Caki2 (cell line): ENCODE results near the gene DNAI2. TPM values are rescaled to one million over a fixed set of nuclear protein-coding genes. Genes with fewer than 3 reads are reported as not detected.

ENCODE experiments used
- DNase-seq: peaks from one replicate; pipeline ENCODE4 v3.0.0-alpha.2; 2015; ENCODE audit warnings: low read depth
- in situ Hi-C: cut with HindIII; loops from 2 replicates; pipeline ENCODE4 v1.10.0; 2016; ENCODE audit warnings: low sequenced_read_pairs, low pct_unique_long_range_greater_than_20kb, mixed read lengths
- total RNA-seq: library from RNA; depleted of rRNA; stranded (reverse); fragments of >200 nt; shearing (Covaris generic); gene quantifications from 2 replicates; pipeline ENCODE4 v1.2.3, GENCODE V29; 2014; ENCODE audit warnings: low replicate concordance

Gene DNAI2
- total RNA-seq, 1 experiment from 2014 or later = not detected

DNA sequence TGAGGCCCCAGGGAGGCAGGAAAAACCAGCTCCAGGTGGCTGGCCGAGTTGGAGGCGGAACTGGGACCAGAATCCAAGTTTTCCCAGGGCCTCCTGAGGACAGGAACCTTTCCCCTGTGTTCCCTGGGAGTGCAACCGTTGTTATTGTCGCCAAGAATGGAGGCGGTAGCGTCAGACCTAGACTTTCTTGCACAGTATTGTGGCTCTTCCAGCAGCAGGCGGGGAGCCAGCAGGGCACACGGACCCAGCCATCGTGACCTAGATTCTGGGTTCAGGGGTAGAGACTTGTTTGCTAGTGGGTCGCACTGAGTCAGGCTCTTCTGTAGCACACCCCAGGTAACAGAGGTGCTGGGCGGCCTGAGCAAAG is 51.3 kb downstream of the DNAI2 start:
- in situ Hi-C loops = no loop called here
- no peak for DNase-seq

- in situ Hi-C loops = no loop called here
- DNase-seq = no peak
These were observed 51.8 kb downstream of the DNAI2 start, which contains the start of gene KIF19 for GRCh38 chr17:74325743-74326379. Gene KIF19, plus strand, starts transcription at chr17:74326226. Its CDS starts 124 bp downstream, at chr17:74326350.

GRCh38 chr17:74326506-74326905 is 52.5 kb downstream of the DNAI2 start:
- no peak for DNase-seq
- in situ Hi-C loops = no loop called here

GRCh38 chr17:74328487-74328886 is 54.5 kb downstream of the DNAI2 start:
- DNase-seq = no peak
- in situ Hi-C loops = no loop called here

DNA sequence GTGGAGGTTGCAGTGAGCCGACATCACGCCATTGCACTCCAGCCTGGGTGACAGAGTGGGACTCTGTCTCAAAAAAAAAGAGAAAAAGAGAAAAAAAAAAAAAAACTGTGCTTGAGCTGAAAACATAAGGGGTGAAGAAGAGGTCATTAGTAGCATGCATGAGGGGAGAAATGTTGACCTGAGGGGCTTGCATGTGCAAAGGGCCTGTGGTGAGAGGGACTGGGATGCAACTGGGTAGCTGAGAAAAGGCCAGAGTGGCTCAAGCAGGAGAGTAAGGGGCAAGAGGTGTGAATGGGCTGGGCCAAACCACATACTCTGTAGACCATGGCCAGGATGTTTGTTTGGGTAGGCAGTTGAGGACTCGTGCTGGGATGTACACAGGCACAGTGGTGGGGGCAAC is 55.3 kb downstream of the DNAI2 start:
- in situ Hi-C loops = no loop called here
- DNase-seq = no peak

GRCh38 chr17:74330446-74330845 is 56.4 kb downstream of the DNAI2 start:
- no peak for DNase-seq
- in situ Hi-C loops = no loop called here

DNA sequence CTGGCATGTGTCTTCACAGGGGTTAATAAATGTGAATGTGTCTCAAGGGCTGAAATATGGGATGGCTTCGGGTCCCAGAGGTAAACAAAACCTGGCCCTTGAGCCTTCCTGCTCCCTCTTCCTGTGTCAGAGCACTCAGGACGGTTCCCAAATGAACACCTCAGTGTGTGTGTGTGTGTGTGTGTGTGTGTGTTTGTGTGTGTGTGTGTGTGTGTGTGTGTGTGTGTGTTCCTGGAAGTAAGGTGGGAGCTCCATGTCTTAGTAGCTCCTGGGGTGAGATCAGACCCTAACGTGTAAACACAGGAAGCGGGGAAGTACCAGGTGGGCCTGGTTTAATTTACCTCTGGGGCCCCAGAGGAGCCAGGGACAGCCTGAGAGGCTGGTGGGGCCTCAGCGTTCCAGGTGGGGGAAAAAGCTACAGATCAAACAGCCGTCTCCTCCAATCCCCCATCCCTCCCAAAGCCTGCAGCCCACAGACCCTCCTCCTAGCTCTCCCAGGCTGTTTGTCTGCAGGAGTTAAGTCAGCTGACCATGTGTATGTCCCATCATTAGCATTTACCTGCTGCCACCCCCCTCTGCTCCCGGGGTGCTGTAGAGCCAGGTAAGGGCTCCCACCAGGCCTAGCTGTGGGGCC is 58.1 kb downstream of the DNAI2 start:
- in situ Hi-C loops = no loop called here
- no peak for DNase-seq

GRCh38 chr17:74332763-74333283 is 58.8 kb downstream of the DNAI2 start:
- in situ Hi-C loops = no loop called here
- DNase-seq = no peak

- in situ Hi-C loops = no loop called here
These were observed 60.5 kb downstream of the DNAI2 start for GRCh38 chr17:74334393-74335039.

DNA sequence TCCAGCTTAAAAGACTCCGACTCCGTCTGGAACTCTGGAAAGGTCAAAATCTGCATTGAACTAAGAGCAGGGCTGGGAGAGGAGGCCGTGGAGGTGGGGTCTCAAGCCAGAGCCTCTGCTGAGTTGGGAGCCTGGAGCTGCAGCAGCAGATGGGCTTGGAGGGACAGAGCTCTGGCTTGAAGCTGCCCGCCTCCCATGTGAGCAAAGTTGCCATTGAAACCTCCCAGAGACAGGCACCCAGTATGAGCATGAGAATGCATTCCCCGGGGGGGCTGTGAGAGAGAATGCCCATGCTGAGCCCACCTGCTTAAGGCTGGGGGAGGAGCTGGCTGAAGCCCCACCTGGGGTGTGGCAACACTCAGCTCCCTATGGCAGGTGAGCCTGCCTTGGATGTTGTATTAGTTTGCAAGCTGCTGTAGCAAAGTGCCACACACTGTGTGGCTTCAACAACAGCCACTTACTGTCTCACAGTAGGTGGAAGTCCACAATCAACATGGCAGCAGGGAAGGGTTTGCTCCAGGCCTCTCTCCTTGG is 61.6 kb downstream of the DNAI2 start:
- in situ Hi-C loops = no loop called here
- no peak for DNase-seq

More at GRCh38 chr17:74334393-74335039, 60.5 kb downstream of the DNAI2 start:
- no peak for DNase-seq

DNA sequence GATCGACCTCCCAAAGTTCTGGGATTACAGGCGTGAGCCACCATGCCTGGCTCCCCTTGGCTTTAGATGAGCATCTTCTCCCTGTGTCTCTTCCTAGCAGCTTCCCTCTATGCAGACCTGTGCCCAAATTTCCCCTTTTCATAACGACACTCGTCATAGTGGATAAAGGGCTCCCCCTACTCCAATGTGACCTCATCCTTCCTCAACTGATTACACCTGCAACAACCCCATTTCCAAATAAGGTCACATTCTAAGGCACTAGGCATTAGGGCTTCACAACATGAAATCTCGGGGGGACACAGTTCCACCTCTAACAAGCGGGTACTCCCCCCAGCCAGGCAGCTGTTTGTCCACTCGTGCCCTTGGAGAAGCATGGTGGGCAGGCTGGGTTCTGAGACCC is 62.3 kb downstream of the DNAI2 start:
- no peak for DNase-seq
- in situ Hi-C loops = no loop called here

- DNase-seq = no peak
- in situ Hi-C loops = no loop called here
These were observed 63.9 kb downstream of the DNAI2 start for GRCh38 chr17:74337834-74338500.

GRCh38 chr17:74339537-74340195 is 65.6 kb downstream of the DNAI2 start:
- in situ Hi-C loops = no loop called here
- DNase-seq = no peak

DNA sequence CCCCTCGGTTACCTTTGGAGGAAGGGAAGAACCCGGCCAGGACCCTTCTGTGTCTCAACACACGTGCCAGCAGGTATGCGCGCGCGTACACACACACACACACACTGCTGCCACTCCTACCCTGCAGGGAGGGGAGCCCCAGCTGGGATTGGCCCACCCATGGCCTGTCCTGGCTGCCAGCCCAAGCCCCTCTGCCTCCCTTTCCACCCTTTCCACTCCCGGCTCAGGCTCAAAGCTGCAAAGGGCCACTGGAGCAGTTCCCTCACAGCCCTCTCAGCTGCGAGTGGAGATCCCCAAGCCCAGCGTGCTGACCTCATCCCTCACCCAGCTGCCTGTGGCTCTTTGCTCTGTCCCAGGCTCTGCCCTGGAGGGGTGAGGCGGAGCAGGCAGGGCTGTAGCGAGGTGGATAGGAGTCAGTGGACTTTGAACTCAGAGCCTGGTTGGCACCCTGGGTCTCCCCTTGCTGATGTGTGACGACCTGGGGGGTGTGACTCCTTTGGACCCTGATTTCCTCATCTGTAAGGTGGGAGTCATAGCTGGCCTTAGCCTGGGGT is 66.5 kb downstream of the DNAI2 start:
- in situ Hi-C loops = no loop called here
- peak; percentile 23 for DNase-seq

DNA sequence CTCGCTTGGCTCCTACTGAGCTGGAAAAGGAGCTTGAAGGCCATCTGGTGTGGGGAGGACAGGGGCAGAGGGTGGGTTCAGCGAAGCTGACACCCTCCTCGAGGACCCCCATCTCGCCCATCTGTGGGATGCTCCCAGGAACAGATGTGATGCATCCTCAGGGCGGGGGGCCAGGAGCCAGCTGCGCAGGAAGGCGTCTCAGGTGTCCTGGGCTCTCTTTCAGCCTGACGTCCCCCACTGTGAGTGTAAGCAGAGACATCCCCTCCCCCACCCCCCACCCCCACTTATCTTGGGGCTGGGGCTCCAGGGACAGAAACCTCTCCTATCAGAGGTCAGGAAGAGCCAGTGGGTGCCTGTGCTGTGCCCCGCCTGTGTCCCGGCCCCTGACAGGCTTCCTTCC is 68.2 kb downstream of the DNAI2 start:
- DNase-seq = no peak
- in situ Hi-C loops = no loop called here

DNA sequence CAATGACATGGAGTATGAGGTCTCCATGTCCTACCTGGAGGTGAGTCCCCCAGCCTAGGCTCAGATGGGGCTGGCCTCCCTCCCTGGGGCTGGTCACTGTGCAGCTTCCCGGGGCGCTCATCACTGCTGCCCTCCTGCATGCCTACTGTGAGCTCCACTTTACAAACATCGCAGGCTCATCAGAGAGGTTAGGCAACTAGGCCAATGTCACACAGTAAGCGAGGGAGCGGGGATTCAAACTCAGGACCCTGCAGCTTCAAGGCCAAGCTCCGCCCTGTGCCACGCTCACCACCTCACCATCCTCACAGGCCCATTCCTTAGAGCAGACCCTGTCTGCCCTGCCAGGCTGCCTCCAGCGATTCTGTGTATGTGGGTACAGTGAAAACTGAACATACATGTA is 69.1 kb downstream of the DNAI2 start:
- in situ Hi-C loops = no loop called here

GRCh38 chr17:74343526-74344284 is 69.7 kb downstream of the DNAI2 start:
- in situ Hi-C loops = no loop called here
- no peak for DNase-seq

More for the DNA sequence above, 69.1 kb downstream of the DNAI2 start:
- no peak for DNase-seq
